Right kidney (tissue), 9 donors: ENCODE results near the gene RPL4.
A peak's percentile ranks its signal among the peaks of the same experiment; 100 is the strongest.
"Not testable (repeated sequence)": the region's sequence is repeated elsewhere in the genome, so short reads cannot be mapped to it uniquely, and the experiment has no call there.

ENCODE experiments used
- DNase-seq: peaks from one replicate; pipeline ENCODE4 v3.0.0-alpha.2; 2016
- long read RNA-seq, 8 donors: transcript quantifications; one replicate each; lab custom pipeline, GENCODE V29; 2026

The RPL4 gene
- long read RNA-seq, donor 1, transcript RPL4-212 (5 exons, 817 nt), result minor isoform, 23 of 2,578 reads
- long read RNA-seq, donor 1, transcript RPL4-213 (4 exons, 819 nt), result minor isoform, 27 of 2,578 reads
- long read RNA-seq, donor 1, transcript RPL4-201 (10 exons, 2,769 nt), result major isoform, 1,388 of 2,578 reads
- long read RNA-seq, donor 1, transcript RPL4-210 (6 exons, 1,099 nt), result minor isoform, 31 of 2,578 reads
- long read RNA-seq, donor 1, partial matches to known transcripts, result 972 of 2,578 reads
- long read RNA-seq, donor 1, other reads (novel, unspliced or antisense), result 115 of 2,578 reads
- long read RNA-seq, donor 2, transcript RPL4-210 (6 exons, 1,099 nt), result minor isoform, 15 of 1,185 reads
- long read RNA-seq, donor 2, transcript RPL4-213 (4 exons, 819 nt), result minor isoform, 29 of 1,185 reads
- long read RNA-seq, donor 2, transcript RPL4-211 (2 exons, 593 nt), result minor isoform, 10 of 1,185 reads
- long read RNA-seq, donor 2, transcript RPL4-201 (10 exons, 2,769 nt), result major isoform, 555 of 1,185 reads
- long read RNA-seq, donor 2, partial matches to known transcripts, result 515 of 1,185 reads
- long read RNA-seq, donor 2, other reads (novel, unspliced or antisense), result 54 of 1,185 reads
- long read RNA-seq, donor 3, transcript RPL4-213 (4 exons, 819 nt), result minor isoform, 16 of 927 reads
- long read RNA-seq, donor 3, transcript RPL4-212 (5 exons, 817 nt), result minor isoform, 15 of 927 reads
- long read RNA-seq, donor 3, transcript RPL4-210 (6 exons, 1,099 nt), result minor isoform, 13 of 927 reads
- long read RNA-seq, donor 3, transcript RPL4-201 (10 exons, 2,769 nt), result major isoform, 439 of 927 reads
- long read RNA-seq, donor 3, partial matches to known transcripts, result 403 of 927 reads
- long read RNA-seq, donor 3, other reads (novel, unspliced or antisense), result 32 of 927 reads
- long read RNA-seq, donor 4, transcript RPL4-210 (6 exons, 1,099 nt), result minor isoform, 14 of 1,435 reads
- long read RNA-seq, donor 4, transcript RPL4-212 (5 exons, 817 nt), result minor isoform, 15 of 1,435 reads
- long read RNA-seq, donor 4, transcript RPL4-213 (4 exons, 819 nt), result minor isoform, 22 of 1,435 reads
- long read RNA-seq, donor 4, transcript RPL4-201 (10 exons, 2,769 nt), result major isoform, 642 of 1,435 reads
- long read RNA-seq, donor 4, partial matches to known transcripts, result 655 of 1,435 reads
- long read RNA-seq, donor 4, other reads (novel, unspliced or antisense), result 77 of 1,435 reads
- long read RNA-seq, donor 5, transcript RPL4-213 (4 exons, 819 nt), result minor isoform, 13 of 1,562 reads
- long read RNA-seq, donor 5, transcript RPL4-210 (6 exons, 1,099 nt), result minor isoform, 14 of 1,562 reads
- long read RNA-seq, donor 5, transcript RPL4-212 (5 exons, 817 nt), result minor isoform, 11 of 1,562 reads
- long read RNA-seq, donor 5, transcript RPL4-201 (10 exons, 2,769 nt), result major isoform, 952 of 1,562 reads
- long read RNA-seq, donor 5, partial matches to known transcripts, result 476 of 1,562 reads
- long read RNA-seq, donor 5, other reads (novel, unspliced or antisense), result 91 of 1,562 reads
- long read RNA-seq, donor 6, transcript RPL4-211 (2 exons, 593 nt), result minor isoform, 11 of 1,193 reads
- long read RNA-seq, donor 6, transcript RPL4-213 (4 exons, 819 nt), result minor isoform, 18 of 1,193 reads
- long read RNA-seq, donor 6, transcript RPL4-201 (10 exons, 2,769 nt), result major isoform, 534 of 1,193 reads
- long read RNA-seq, donor 6, transcript RPL4-210 (6 exons, 1,099 nt), result minor isoform, 18 of 1,193 reads
- long read RNA-seq, donor 6, partial matches to known transcripts, result 563 of 1,193 reads
- long read RNA-seq, donor 6, other reads (novel, unspliced or antisense), result 38 of 1,193 reads
- long read RNA-seq, donor 7, result 0 reads
- long read RNA-seq, donor 8, transcript RPL4-210 (6 exons, 1,099 nt), result minor isoform, 12 of 1,416 reads
- long read RNA-seq, donor 8, transcript RPL4-212 (5 exons, 817 nt), result minor isoform, 25 of 1,416 reads
- long read RNA-seq, donor 8, transcript RPL4-213 (4 exons, 819 nt), result minor isoform, 17 of 1,416 reads
- long read RNA-seq, donor 8, transcript RPL4-201 (10 exons, 2,769 nt), result major isoform, 788 of 1,416 reads
- long read RNA-seq, donor 8, partial matches to known transcripts, result 484 of 1,416 reads
- long read RNA-seq, donor 8, other reads (novel, unspliced or antisense), result 80 of 1,416 reads

DNA sequence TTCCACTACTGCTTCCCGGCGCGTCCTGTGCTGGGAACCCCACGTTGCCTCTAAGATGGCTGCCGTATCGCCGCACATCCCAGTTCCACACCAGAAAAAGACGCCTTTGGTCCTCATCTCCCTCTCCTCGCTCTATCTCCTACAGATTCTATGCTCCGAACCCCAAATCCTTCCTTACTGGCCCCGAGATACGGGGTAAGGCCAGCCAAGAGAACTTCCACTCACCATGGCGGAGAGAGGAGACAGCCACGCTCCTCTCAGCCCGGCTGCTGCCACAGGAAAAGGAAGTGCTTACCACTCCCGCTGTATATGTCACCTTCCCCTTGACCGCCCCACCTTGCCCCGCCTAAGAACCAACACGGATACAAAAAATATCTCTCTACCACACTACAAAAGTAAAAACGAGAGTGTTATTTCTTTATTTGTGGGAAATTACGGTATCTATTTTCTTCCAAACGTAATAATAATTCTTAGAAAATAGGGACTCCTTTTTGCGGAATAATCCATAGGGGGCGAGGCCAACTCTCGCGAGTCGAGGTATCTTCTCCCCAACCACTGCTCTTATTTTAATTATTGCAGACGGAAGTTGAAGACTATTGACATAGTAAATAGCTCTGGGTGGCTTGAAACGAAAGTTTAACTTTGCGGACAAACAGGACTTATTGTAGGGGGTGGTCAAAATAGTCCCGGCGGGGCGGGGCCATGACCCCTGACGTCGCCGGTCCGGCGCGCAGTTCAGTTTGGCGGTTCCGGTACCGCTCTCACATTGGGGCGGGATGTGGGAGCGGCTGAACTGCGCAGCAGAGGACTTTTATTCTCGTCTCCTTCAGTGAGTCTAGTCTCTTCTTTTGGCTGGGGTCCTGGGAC lies at the start of gene RPL4, which contains the start of gene ZWILCH:
RPL4 (minus strand) TSS at position 293 of the 867 bp plus-strand sequence; CDS start at position 228, 65 bp downstream.
ZWILCH (plus strand) TSS at position 764 of the 867 bp plus-strand sequence; CDS start at position 777, 13 bp downstream.
- DNase-seq, result peak; percentile 97

DNA sequence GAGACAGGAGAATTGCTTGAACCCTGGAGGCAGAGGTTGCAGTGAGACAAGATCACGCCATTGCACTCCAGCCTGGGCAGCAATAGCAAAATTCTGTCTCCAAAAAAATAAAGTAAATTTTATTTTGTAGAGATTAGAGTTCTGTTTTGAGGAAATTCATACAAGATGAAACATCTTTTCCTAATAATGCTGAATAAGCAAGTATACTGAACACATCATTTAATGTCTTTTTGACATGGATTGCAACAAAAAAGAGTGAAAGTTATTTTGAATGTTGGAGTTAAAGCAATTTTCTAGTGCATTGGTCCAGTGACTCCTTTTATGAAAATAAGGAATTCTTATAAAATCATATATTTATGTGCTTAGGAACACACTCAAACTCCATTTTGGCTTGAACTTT lies 40.6 kb upstream of the RPL4 start:
- DNase-seq, result no peak

- no peak for DNase-seq
Observed at GRCh38 chr15:66542896-66543295, 38.2 kb upstream of the RPL4 start.

GRCh38 chr15:66535056-66535455 lies 30.4 kb upstream of the RPL4 start:
- DNase-seq, result no peak

- DNase-seq, result no peak
Observed at GRCh38 chr15:66524838-66525237, 20.2 kb upstream of the RPL4 start.

DNA sequence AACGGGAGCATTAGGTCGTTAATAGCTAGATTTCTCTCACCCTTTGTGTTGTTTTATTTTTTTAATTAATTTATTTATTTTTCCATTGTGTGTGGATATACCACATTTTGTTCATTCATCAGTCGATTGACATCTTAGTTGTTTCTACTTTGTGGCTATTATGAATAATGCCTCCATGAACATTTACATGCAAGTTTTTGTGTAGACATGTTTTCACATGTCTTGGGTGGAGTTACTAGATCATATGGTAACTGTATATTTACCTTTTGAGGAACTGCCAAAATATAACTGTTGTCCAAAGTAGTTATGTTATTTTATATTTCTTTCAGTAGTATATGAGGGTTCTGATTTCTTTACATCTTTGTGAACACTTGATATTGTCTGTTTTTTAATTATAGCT lies 19.3 kb upstream of the RPL4 start:
- DNase-seq, result no peak

- DNase-seq, result no peak
Observed at GRCh38 chr15:66515901-66516322, 11.3 kb upstream of the RPL4 start.

- DNase-seq, result no peak
Observed at GRCh38 chr15:66514586-66514985, 9.9 kb upstream of the RPL4 start.

- DNase-seq, result no peak
Observed at GRCh38 chr15:66508293-66508883, 3.7 kb upstream of the RPL4 start.

DNA sequence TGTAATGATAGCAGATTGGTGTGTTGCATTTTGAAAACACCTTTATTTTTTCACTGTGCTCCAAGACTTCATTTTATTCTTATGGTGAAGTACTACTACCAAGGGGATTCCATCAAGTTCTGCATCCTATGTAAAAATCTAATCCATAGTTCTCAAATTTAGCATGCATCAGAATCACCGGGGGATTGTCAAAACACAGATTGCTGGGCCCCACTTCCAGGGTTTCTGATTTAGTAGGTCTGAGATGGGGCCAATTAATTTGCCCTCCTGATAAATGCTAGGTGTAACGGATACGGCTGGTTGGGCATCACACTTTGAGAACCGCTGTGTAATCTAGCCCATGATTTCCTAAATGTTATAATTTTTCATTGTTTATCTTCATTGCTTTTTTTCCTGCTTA lies 1.2 kb upstream of the RPL4 start:
- DNase-seq, result no peak

DNA sequence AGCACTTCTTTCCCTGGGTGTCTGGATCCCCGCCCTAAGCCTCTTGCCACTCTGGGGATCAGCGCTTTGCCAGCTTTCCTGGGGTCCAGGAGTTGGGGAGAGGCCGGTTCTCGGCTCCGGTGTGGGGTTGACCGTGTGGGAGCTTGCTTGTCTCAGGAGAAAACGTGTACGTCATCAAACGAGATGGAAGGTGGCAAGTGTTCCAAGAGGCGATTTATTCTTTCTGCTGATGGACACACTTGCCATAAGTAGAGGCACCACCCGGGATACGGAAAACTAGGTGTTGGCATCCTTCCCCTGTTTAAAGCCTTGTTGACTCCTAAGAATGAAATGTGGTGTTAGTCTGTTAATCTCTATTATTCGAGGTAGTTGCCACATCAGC lies 766 bp upstream of the RPL4 start:
- DNase-seq, result no peak

- no peak for DNase-seq
Observed at GRCh38 chr15:66503780-66504562, 684 bp downstream of the RPL4 start.

- not testable (repeated sequence) for DNase-seq
Observed at GRCh38 chr15:66503041-66503648, 1.5 kb downstream of the RPL4 start.

GRCh38 chr15:66502491-66502890 lies 2.2 kb downstream of the RPL4 start:
- DNase-seq, result no peak

DNA sequence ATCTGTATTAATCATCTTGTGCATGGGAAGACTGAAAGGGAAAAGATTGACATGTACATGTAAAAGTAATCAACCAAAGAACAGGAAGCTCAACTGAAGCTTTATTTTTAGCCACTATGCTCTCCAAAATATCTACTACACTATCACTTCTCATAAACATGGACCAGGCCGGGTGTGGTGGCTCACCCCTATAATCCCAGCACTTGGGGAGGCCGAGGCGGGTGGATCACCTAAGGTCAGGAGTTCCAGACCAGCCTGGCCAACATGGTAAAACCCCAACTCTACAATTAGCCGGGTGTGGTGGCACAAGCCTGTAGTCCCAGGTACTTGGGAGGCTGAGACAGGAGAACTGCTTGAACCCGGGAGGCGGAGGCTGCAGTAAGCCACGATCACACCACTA lies 4.3 kb downstream of the RPL4 start:
- not testable (repeated sequence) for DNase-seq

DNA sequence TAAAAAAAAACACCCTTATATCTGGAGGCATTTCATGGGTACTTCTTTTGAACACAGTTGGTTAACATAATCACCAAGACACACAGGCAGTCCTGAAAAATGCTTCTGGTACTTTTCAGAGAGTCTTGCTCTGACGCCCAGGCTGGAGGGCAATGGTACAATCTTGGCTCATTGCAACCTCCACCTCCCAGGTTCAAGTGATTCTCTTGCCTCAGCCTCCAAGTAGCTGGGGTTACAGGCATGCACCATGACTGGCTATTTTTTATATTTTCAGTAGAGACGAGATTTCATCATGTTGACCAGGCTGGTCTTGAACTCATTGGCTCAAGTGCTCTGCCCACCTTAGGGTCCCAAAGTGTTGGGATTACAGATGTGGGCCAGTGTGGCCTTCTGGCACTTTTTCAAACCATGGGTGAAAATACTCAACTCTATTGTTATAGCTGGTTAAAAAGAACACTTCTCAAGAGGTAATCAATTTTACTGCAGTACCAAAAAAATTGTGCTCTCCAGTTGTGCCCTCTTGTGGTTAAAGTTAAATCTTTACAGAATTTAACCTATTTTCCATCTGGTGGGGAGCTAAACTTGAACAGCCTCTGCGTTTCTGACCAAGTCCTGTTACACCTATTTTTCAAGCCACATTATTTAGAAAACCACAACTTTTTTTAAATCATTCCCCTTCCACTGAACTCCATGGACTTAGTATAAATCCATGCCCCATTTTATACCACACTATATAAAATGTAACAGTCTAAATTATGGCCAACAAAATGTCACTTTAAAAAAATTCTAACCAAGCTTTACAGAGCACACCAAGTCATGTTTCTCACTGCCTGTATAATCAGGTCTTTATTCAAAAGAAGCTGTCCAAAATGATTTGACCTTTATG lies 5.9 kb downstream of the RPL4 start:
- peak; percentile 19 for DNase-seq
